Measurements from ENCODE around the gene AP1M1.

AP1M1 gene

DNA sequence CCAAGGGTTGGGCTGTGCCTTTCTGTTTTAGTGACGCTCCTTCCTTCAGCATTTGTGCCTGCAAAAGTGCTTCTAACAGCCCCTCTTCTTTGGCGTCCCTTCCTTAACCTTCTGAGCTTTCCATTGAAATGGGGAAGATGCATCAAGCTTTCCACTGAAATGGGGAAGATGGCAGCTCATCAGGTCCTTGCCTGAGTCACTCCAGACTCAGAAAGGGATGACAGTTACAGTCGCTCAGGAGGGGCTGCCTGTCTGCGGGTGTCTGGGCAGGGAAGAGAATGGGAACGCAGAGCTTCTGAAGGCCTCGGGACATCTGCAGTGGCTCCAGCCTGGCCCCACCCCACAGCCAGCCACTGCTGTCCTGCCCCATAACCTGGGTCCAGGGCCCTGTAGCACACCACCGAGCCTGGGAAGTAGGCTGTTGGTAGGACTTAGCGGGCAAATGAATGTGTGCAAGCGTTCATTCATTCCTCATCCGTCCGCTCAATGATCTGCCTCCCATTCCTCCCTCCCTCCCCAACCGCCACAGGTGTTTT is 9.8 kb downstream of the AP1M1 start:
- DNase-seq (ENCODE audit: low spot score): no peak

DNA sequence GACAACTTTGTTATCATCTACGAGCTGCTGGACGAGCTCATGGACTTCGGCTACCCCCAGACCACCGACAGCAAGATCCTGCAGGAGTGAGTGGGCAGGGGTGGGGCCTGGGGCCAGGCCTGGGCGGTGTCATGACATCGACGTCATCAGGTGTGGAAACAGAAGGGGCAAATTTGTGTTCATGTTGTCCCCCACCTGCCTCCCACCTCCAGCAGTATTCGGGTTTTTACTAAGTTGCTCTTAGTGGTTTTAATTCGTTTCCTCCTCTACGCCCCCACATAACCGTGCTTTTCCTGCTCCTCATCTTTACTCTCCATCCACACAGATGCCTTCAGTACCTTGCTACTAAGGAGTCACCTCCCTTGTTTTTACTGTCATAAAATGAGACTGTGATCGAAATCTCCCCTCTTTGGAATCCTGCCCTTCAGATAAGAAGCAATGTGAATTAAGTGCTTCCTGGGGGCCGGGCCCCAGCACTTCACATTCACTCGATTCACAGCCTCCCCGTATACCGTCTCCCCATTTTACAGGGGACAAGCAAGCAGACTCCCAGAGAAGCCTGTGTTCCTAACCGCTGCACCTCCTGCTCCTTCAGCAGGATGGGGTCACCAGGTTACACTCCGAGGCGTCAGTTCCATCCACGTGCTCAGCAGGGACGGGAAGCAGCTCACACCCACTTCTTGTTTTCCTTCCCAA is 10.5 kb downstream of the AP1M1 start:
- no peak for DNase-seq (ENCODE audit: low spot score)

DNA sequence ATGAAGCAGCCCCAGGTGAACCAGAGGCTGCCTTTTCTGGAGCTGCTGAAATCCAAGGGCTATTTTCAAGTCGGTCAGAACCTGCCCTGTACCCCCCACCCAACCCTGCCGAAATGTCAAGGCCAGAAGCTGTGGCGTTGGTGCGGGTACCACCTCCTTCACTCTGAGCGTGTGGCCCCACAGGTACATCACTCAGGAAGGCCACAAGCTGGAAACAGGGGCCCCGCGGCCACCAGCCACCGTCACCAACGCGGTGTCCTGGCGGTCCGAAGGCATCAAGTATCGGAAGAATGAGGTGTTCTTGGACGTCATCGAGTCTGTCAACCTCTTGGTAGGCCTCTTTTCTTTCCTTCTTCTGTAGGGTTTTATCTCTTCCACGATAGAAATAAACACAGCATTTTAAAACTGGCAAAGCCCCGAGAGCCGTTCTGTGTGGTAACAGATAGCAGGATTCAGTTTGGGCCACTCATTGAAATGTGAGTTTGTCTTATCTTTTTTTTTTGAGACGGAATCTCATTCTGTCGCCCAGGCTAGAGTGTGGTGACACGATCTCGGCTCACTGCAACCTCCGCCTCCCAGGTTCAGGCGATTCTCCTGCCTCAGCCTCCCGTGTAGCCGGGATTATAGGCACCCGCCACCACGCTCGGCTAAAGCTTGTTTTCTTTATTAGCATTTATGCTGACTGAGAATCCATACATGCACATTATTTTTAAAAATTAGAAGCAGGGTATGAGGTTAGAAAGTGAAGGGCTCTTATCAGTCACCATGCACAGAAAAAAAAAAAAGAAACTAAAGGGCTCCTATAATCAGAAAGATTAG is 11.3 kb downstream of the AP1M1 start:
- no peak for DNase-seq (ENCODE audit: low spot score)

DNA sequence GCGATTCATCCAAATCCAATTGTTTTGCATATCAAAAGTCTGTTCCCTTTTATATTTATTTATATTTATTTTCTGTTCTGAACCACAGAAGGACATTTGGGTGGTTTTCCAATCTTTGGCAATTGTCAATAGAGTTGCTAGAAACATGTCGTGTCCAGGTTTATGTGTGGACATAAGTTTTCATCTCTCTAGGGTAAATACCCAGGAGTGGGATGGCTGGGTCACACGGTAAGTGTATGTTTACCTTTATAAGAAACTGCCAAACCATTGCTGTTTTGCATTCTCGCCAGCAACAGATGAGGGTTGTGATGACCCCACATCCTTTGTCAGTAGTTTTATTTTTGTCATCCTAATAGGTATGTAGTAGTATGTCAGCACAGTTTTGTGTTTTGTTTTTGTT is 12.5 kb downstream of the AP1M1 start:
- DNase-seq (ENCODE audit: low spot score): no peak

DNA sequence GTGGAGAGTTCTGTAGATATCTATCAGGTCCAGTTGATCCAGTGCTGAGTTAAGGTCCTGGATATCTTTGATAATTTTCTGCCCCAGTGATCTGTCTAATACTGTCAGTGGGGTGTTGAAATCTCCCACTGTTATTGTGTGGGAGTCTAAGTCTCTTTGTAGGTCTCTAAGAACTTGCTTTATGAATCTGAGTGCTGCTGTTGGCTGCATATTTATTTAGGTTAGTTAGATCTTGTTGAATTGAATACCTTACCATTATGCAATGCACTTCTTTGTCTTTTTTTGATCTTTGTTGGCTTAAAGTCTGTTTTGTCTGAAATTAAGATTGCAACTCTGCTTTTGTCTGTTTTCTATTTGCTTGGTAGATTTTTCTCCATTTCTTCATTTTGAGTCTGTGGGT is 15.4 kb downstream of the AP1M1 start:
- no peak for DNase-seq (ENCODE audit: low spot score)

DNA sequence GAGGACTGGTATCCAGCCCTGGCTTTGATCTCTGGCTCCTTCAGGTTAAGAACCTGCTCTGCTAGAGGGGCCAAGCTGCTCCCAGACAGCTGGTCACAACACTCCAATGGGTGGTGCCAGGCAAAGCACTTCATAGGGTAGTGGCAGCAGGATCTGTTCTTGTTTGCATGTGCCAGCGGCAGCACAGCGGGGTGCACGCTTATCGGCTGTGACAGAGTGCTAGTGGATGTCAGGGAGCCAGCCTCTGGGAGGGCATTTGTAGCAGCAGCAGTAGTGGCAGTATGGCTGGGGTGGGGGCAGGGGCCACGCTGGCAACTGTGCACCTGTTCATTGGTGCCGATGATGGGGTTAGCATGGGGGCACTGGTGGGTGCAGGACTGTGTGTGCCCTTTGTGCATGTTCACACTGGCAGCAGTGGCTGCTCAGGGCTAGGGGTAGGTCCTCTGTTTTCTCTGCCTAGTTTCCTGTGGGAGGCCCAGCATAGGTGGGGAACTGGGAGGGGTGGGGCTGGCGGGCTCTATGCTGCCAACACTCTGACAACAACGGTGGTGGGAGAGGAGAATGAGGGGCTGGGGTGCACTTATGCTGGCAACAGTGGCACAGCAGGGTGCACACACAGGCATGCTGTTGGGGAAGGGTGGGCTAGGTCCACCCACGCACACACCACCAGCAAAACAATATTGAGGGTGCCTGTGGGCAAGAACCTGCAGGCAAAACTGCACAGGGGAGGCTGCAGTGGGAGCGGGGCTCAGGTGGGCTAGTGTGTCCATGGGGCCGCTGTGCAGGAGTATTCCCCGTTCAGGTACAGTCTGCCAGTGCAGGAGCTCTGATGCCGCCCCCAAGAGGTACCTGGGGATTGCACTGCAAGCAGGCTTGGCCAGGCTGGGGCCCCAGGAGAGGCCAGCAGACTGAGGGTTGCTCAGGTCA is 19.3 kb downstream of the AP1M1 start:
- DNase-seq (ENCODE audit: low spot score): no peak

DNA sequence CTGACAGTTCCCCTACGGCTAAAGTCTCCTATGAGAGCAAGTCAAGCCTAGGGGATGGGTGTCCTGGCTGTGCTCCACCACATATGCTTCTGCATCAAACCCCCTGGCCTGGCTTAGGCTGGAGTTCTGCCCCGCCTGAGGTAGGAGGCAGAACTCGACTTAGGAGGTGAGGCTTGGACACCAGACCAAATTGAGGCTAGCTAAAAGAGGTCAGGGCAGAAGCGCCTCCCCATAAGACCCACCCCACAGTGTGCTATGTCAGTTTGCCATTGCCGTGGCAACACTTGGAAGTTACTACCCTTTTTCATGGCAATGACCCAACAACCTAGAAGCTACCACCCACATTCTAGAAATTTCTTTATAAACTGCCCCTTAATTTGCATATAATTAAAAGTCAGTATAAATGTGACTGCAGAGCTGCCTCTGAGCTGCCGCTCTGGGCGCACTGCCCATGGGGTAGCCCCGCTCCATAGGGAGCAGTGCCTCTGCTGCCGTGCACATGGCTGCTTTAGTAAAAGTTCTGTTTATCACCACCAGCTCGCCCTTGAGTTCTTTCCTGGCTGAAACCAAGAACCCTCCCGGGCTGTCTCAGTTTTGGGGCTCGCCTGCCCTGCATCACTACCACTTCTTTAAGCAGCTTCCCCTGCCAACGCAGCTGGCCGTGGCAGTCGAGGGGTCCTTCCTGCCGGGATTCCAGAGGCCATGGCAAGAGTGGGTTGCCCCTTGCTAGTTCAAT is 20.2 kb downstream of the AP1M1 start:
- no peak for DNase-seq (ENCODE audit: low spot score)

DNA sequence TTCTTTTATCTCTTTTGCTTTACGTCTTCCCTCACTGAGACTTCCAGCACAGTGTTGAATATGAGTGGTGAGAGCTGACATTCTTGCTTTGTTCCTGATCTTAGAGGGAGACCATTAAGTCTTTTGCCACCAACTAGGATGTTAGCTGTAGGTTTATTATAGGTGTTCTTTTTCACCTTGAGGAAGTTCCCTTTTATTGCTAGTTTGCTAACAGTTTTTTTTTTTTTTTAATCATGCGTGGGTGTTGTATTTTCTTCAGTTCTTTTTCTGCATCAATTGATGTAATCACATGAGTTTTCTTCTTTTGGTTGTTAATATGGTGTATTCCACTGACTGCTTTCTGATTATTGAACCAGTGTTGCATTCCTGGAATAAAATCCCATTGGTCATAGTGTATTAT is 21.1 kb downstream of the AP1M1 start:
- DNase-seq (ENCODE audit: low spot score): no peak

DNA sequence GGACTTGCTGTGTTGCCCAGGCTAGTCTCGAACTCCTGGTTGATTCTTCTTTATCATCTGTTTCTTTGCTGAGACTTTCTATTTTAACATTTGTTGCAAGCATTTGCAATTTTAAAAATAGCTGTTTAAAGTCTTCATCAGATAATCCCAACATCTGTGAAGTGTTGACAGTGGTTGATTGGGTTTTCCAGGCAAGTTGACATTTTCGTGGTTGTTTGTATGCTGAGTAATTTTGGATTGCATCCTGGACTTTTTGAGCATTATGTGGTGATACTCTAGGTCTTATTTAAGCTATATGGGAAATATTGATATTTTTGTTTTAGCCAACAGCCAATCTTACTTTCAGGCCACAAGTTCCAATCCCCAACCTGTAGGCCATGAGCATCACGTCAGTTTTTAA is 25.1 kb downstream of the AP1M1 start:
- DNase-seq (ENCODE audit: low spot score): no peak

DNA sequence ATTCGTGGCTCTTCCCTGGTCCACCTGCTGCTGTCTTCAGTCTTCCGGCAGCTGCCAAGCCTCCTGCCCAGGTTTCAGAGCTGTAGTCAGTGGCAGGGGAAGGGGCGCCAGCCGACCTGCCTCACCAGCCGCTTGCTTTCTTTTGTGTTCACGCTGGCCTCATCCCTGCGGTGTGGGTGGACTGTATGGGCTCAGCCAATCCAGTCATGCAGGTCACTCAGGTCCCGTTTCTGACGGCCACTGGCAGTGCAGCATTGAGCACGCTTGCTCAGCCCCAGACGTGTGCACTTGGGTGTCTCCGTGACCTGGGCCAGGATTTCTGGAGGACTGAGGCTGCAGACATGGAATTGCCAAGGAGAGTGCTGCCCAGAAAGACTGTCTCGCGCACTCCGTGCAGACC is 26.0 kb downstream of the AP1M1 start:
- no peak for DNase-seq (ENCODE audit: low spot score)

DNA sequence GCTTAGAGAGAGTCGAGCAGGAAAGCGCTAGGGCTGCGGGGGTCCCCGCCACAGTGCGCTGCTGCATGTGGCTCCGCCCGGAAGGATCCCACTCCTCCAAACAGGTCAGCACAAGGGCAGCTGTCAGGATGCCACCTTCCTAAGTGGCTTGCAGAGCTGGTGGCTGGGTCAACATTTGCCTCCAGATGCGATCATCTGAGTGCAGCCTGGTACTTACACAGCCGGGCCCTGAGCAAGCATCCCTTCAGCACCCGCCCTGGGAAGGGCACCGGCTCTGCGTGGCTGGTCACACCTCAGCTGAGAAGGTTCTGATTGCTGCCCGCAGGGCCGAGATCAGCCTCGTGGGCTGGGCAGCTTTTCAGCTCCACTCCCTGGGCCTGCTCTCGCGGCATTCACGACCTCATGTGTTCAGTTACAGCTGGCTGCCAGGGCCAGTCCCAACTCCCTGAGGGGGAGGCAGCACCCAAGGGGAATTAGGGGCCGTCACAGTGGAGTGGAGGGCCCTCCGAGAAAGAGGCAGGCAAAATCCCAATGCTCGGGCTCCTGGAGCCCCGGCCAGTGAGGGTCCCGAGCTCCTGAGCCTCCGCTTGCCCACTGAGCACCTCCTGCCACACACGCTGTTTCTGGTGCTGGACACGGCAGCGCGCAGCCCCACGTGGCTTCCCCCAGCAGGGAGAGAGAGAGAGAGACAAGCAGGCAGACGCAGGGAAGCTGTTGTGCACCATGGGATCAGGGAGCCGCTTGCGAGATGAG is 26.8 kb downstream of the AP1M1 start:
- DNase-seq (ENCODE audit: low spot score): no peak

DNA sequence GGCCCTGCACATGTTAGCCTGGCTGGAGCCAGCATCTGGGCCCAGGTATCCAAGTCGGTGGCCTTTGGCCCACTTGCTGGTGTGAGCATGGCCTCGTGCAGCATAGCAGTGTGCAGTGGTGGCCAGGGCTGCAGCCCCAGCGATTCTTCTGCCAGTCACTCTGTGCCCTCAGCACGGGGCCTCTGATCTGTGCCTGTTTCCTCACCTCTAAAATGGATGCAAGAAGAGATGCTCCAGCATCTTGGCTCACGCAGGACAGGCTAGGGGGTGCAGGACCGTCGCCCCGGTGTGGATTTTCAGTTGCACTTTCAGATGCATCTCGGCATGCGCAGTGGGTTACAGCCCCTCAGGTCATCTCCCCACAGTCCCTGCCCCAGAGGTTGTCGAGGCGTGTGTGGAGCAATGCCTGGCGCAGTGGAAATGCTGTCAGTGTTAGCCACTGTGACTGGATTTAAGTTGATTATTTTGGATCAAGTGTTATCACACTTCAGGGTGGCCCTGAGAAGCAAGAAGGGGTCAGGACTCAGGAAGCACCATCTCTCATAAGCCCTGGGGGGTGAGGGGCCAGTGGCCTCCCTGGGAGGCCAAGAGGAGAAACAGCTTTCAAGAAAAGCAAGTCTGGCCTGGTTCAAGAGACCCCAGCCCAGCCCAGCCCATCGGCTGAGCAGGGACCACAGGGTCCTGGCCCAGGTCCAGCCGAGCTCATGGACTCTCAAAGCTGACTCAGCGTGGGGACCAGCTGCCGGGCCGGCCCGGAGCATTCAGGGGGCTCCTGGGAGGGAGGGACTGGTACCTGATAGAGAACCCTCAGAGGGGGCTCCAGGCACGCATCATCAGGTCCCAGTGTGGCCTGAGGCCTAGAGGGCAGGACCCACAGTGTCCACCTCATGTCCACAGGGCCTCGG is 27.8 kb downstream of the AP1M1 start:
- DNase-seq (ENCODE audit: low spot score): no peak

DNA sequence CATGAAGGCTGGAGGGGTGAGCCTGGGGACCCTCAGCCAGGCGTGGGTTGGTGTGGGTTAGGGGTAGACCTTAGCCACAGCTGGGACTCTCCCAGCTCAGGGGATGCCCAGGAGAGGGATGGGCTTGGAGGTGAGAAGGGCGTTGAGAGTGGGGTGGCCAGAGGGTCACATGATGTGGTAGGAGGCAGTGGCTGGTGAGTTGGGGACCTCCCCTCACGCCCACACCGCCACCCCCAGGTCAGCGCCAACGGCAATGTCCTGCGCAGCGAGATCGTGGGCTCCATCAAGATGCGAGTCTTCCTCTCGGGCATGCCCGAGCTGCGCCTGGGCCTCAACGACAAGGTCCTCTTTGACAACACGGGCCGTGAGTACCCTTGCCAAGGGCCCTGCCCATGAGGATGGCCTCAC is 28.5 kb downstream of the AP1M1 start:
- no peak for DNase-seq (ENCODE audit: low spot score)

DNA sequence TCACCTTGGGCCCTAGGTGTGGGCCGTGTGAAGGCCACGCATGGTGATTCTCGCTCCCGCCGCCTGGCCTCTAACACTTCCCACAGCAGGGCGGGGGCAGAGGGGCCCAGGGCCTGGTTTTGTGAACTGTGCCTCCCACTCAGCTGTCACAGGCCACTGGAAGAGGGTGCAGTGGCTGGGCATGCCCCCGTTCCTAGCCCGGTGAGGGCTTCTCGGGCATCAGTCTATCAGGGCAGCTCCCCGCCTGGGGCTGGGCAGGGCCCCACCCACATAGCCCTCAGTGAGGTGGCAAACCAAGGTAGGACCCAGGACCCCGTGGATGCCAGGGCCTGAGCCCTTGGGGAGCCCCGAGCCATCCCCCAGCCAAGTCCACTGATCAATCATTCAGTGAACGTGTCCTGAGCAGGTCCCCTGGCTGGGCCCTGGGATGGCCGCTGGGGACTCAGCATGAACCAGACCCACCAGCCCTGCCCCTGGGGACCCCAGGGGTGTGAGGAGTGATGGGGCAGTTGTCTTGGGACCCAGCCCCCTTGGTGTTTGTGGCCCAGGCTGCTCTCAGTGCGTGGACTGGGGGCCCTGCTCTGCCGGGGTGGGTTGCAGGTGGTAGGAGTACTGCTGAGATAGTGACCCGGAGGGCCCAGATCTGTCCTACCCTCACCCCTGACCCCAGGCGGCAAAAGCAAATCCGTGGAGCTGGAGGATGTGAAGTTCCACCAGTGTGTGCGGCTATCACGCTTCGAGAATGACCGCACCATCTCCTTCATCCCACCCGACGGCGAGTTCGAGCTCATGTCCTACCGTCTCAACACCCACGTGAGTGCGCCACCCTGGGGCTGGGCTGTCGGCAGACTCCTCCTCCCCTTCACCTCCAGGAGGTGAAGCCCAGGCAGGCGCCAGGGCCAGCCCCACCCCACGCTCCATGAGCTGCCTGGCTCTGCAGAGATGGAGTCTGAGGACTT is 29.4 kb downstream of the AP1M1 start:
- no peak for DNase-seq (ENCODE audit: low spot score)

DNA sequence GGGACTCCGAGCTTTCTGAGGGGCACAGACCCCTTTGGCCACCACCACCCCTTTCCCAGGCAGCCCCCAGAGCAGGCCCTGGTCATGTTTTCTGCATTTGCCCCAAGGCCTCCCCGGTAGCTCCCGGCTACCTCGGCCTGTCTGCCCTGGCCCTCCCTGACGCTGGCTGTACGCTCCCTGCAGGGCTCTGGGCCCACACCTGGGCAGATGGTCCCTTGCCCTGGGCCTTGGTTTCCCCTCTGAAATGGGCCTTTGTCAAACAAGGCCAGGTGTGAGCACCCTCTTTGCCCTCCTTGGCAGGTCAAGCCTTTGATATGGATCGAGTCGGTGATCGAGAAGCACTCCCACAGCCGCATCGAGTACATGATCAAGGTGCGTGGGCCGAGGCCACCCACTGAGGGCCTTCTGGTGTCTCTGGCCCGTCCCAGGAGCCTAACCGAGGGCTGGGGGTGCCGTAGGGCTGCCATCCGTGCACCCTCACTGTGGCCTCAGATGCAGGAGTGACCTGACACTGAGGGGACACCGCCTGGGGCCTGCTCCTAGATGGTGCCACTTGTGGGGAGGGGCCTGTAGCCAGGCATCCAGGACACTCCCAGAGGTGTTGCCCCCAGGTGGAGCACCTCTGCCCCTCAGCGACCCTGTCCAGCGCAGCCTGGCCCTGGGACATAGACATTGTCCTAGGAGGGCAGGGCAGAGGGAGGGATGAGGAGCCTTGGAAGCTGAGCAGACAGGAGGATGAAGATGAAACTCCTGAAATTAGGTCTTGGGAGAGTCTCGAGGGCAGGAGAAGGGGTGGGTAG is 30.3 kb downstream of the AP1M1 start:
- DNase-seq (ENCODE audit: low spot score): no peak

DNA sequence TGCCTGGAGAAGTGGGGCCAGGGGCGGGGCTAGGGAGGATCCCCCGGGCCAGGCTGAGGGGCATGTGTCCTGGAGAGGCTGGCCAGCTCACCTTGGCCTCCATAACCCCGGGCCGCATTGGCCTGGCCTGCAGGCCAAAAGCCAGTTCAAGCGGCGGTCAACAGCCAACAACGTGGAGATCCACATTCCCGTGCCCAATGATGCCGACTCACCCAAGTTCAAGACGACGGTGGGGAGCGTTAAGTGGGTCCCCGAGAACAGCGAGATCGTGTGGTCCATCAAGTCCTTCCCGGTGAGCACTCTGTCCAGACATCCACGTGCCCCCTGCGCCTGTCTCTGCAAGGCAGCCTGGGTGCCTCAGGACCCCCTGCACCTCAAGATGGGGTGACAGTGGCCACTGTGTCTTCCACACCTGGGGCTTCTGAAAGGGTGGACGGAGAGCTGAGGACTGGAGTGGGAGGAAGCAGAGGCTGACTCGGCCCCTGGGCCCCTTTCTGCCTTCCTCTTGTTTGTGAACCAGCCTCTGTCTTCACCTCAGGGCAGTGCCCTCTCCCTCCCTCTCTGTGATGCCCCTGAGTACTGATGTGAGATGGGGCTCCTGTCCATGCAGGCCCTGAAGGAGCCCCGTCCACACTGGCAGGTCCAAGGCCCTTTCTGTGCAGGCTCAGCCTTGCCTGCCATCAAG is 31.1 kb downstream of the AP1M1 start:
- DNase-seq (ENCODE audit: low spot score): no peak

DNA sequence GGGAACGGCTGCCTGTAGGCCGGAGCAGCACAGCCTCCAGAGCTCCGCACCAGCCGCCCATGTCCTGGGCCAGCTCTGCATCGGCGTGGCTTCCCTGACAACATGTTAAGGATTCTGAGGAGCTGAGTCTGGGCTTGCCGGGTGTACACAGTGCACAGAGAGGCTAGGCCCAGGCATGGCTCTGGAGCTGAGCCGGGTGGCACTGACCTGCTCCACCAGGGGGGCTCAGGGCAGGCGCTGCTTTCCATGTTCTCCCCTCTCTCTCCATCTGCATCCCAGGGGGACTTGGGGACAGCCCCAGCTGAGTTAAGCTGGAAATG is 31.6 kb downstream of the AP1M1 start:
- no peak for DNase-seq (ENCODE audit: low spot score)

Measured in LoVo (cell line).